ENCODE results near the gene RASD1.

DNA sequence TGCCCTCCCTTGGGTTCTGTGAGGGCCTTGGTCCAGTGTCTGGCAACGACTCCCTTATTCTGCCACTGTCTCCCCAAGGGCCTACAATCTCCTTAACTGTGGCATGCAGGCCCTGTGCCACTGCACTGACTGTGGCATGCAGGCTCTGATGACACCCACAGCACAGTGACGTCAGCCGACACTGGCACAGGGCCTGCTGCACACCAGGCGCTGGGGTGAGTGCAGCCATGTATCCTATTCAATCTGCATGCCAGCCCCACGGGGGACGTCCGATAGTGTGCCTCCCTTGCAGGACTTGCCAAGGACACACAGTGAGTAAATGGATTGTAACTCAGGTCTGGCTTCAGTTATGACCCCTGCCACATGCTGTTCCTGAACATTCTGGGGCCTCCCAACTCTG, 39.8 kb upstream of the RASD1 start:
- TF ChIP-seq POLR2A (IDR thresholded peaks at IDR 0.05): peak in 1 of 2 donors; percentile 17
- TF ChIP-seq, protein P1, sequence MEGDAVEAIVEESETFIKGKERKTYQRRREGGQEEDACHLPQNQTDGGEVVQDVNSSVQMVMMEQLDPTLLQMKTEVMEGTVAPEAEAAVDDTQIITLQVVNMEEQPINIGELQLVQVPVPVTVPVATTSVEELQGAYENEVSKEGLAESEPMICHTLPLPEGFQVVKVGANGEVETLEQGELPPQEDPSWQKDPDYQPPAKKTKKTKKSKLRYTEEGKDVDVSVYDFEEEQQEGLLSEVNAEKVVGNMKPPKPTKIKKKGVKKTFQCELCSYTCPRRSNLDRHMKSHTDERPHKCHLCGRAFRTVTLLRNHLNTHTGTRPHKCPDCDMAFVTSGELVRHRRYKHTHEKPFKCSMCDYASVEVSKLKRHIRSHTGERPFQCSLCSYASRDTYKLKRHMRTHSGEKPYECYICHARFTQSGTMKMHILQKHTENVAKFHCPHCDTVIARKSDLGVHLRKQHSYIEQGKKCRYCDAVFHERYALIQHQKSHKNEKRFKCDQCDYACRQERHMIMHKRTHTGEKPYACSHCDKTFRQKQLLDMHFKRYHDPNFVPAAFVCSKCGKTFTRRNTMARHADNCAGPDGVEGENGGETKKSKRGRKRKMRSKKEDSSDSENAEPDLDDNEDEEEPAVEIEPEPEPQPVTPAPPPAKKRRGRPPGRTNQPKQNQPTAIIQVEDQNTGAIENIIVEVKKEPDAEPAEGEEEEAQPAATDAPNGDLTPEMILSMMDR (IDR thresholded peaks at IDR 0.05): no peak
- TF ChIP-seq EP300 (IDR thresholded peaks at IDR 0.05): peak in 1 of 2 donors; percentile 60
